ENCODE results near the gene FCRL5.

FCRL5 gene

GRCh38 chr1:157585984-157586383, 33.7 kb upstream of the FCRL5 start:
- H3K36me3 ChIP-seq (ENCODE audit: control insufficient read depth, insufficient read depth, low read length), result no peaks in the 10 kb centered on the region
- H3K4me1 ChIP-seq (ENCODE audit: control insufficient read depth, low read depth, low read length), result no peaks in the 10 kb centered on the region
- no peak overlapping the region for H3K4me2 ChIP-seq (ENCODE audit: low read length)
- no peak overlapping the region for H2BK5ac ChIP-seq (ENCODE audit: low read length)
- H4K5ac ChIP-seq (ENCODE audit: low read length), result no peak overlapping the region
- H2AK5ac ChIP-seq (ENCODE audit: low read length), result no peak overlapping the region
- H3K4ac ChIP-seq (ENCODE audit: low read depth, low read length), result no peak overlapping the region
- no peak for DNase-seq
- H3K18ac ChIP-seq (ENCODE audit: low read length), result no peak overlapping the region
- H3K23ac ChIP-seq (ENCODE audit: low read length), result no peak overlapping the region
- no peak overlapping the region for H3K56ac ChIP-seq (ENCODE audit: low read length)
- H3K79me1 ChIP-seq (ENCODE audit: low read length), result no peaks in the 10 kb centered on the region
- no peak overlapping the region for H2BK15ac ChIP-seq (replicated peaks; ENCODE audit: low read depth)
- no peak overlapping the region for H2BK120ac ChIP-seq (ENCODE audit: low read depth, low read length)
- H3K4me3 ChIP-seq (ENCODE audit: low read length), result no peak overlapping the region
- no peak overlapping the region for H3K27ac ChIP-seq (ENCODE audit: low read depth, low read length)
- WGBS (ENCODE audit: extremely low coverage, insufficient coverage, low lambda C conversion rate), result no CpG with 5 or more reads among the region's 4 CpGs
- no peak overlapping the region for H3K9ac ChIP-seq (ENCODE audit: low read length)
- H3K27me3 ChIP-seq (ENCODE audit: insufficient read depth, low read length, poor library complexity), result no peaks in the 10 kb centered on the region
- no peaks in the 10 kb centered on the region for H3K79me2 ChIP-seq (ENCODE audit: control insufficient read depth, insufficient read depth, low read length)
- H4K8ac ChIP-seq (ENCODE audit: low read depth, low read length), result no peak overlapping the region

GRCh38 chr1:157584503-157584902, 32.2 kb upstream of the FCRL5 start:
- H2BK15ac ChIP-seq (replicated peaks; ENCODE audit: low read depth), result no peak overlapping the region
- H3K4me3 ChIP-seq (ENCODE audit: low read length), result no peak overlapping the region
- H3K79me2 ChIP-seq (ENCODE audit: control insufficient read depth, insufficient read depth, low read length), result no peaks in the 10 kb centered on the region
- no peak overlapping the region for H3K9ac ChIP-seq (ENCODE audit: low read length)
- H3K18ac ChIP-seq (ENCODE audit: low read length), result no peak overlapping the region
- H3K4ac ChIP-seq (ENCODE audit: low read depth, low read length), result no peak overlapping the region
- no peaks in the 10 kb centered on the region for H3K79me1 ChIP-seq (ENCODE audit: low read length)
- H2AK5ac ChIP-seq (ENCODE audit: low read length), result no peak overlapping the region
- H2BK5ac ChIP-seq (ENCODE audit: low read length), result no peak overlapping the region
- no peak overlapping the region for H4K8ac ChIP-seq (ENCODE audit: low read depth, low read length)
- no peak for DNase-seq
- no peaks in the 10 kb centered on the region for H3K36me3 ChIP-seq (ENCODE audit: control insufficient read depth, insufficient read depth, low read length)
- no peak overlapping the region for H3K23ac ChIP-seq (ENCODE audit: low read length)
- no CpG with 5 or more reads among the region's 3 CpGs for WGBS (ENCODE audit: extremely low coverage, insufficient coverage, low lambda C conversion rate)
- no peaks in the 10 kb centered on the region for H3K4me1 ChIP-seq (ENCODE audit: control insufficient read depth, low read depth, low read length)
- H2BK120ac ChIP-seq (ENCODE audit: low read depth, low read length), result no peak overlapping the region
- H3K56ac ChIP-seq (ENCODE audit: low read length), result no peak overlapping the region
- H3K27me3 ChIP-seq (ENCODE audit: insufficient read depth, low read length, poor library complexity), result no peaks in the 10 kb centered on the region
- H3K4me2 ChIP-seq (ENCODE audit: low read length), result no peak overlapping the region
- no peak overlapping the region for H3K27ac ChIP-seq (ENCODE audit: low read depth, low read length)
- H4K5ac ChIP-seq (ENCODE audit: low read length), result no peak overlapping the region

- no peak overlapping the region for H3K4me3 ChIP-seq (ENCODE audit: low read length)
- H3K9ac ChIP-seq (ENCODE audit: low read length), result no peak overlapping the region
- WGBS (ENCODE audit: extremely low coverage, insufficient coverage, low lambda C conversion rate), result no CpG with 5 or more reads among the region's 1 CpG
- no peak overlapping the region for H3K23ac ChIP-seq (ENCODE audit: low read length)
- H2BK15ac ChIP-seq (replicated peaks; ENCODE audit: low read depth), result no peak overlapping the region
- no peak overlapping the region for H3K27ac ChIP-seq (ENCODE audit: low read depth, low read length)
- no peaks in the 10 kb centered on the region for H3K27me3 ChIP-seq (ENCODE audit: insufficient read depth, low read length, poor library complexity)
- no peak overlapping the region for H2AK5ac ChIP-seq (ENCODE audit: low read length)
- H4K8ac ChIP-seq (ENCODE audit: low read depth, low read length), result no peak overlapping the region
- H3K4me1 ChIP-seq (ENCODE audit: control insufficient read depth, low read depth, low read length), result no peaks in the 10 kb centered on the region
- no peaks in the 10 kb centered on the region for H3K79me1 ChIP-seq (ENCODE audit: low read length)
- no peak overlapping the region for H3K18ac ChIP-seq (ENCODE audit: low read length)
- no peak overlapping the region for H3K4ac ChIP-seq (ENCODE audit: low read depth, low read length)
- H2BK120ac ChIP-seq (ENCODE audit: low read depth, low read length), result no peak overlapping the region
- H3K79me2 ChIP-seq (ENCODE audit: control insufficient read depth, insufficient read depth, low read length), result no peaks in the 10 kb centered on the region
- H3K56ac ChIP-seq (ENCODE audit: low read length), result no peak overlapping the region
- no peaks in the 10 kb centered on the region for H3K36me3 ChIP-seq (ENCODE audit: control insufficient read depth, insufficient read depth, low read length)
- DNase-seq, result no peak
- no peak overlapping the region for H2BK5ac ChIP-seq (ENCODE audit: low read length)
- H3K4me2 ChIP-seq (ENCODE audit: low read length), result no peak overlapping the region
- H4K5ac ChIP-seq (ENCODE audit: low read length), result no peak overlapping the region
Measured at GRCh38 chr1:157580828-157581210, 28.5 kb upstream of the FCRL5 start.

- no peaks in the 10 kb centered on the region for H3K79me1 ChIP-seq (ENCODE audit: low read length)
- no peak overlapping the region for H4K8ac ChIP-seq (ENCODE audit: low read depth, low read length)
- no CpG with 5 or more reads among the region's 4 CpGs for WGBS (ENCODE audit: extremely low coverage, insufficient coverage, low lambda C conversion rate)
- no peak overlapping the region for H2BK120ac ChIP-seq (ENCODE audit: low read depth, low read length)
- no peaks in the 10 kb centered on the region for H3K27me3 ChIP-seq (ENCODE audit: insufficient read depth, low read length, poor library complexity)
- H2BK15ac ChIP-seq (replicated peaks; ENCODE audit: low read depth), result no peak overlapping the region
- no peak overlapping the region for H3K56ac ChIP-seq (ENCODE audit: low read length)
- H3K79me2 ChIP-seq (ENCODE audit: control insufficient read depth, insufficient read depth, low read length), result no peaks in the 10 kb centered on the region
- H3K36me3 ChIP-seq (ENCODE audit: control insufficient read depth, insufficient read depth, low read length), result no peaks in the 10 kb centered on the region
- no peak overlapping the region for H3K4me3 ChIP-seq (ENCODE audit: low read length)
- no peak overlapping the region for H3K23ac ChIP-seq (ENCODE audit: low read length)
- H4K5ac ChIP-seq (ENCODE audit: low read length), result no peak overlapping the region
- H3K4ac ChIP-seq (ENCODE audit: low read depth, low read length), result no peak overlapping the region
- H3K4me2 ChIP-seq (ENCODE audit: low read length), result no peak overlapping the region
- DNase-seq, result peak; percentile 85
- no peak overlapping the region for H3K18ac ChIP-seq (ENCODE audit: low read length)
- no peak overlapping the region for H2BK5ac ChIP-seq (ENCODE audit: low read length)
- H3K27ac ChIP-seq (ENCODE audit: low read depth, low read length), result no peak overlapping the region
- no peaks in the 10 kb centered on the region for H3K4me1 ChIP-seq (ENCODE audit: control insufficient read depth, low read depth, low read length)
- no peak overlapping the region for H3K9ac ChIP-seq (ENCODE audit: low read length)
- H2AK5ac ChIP-seq (ENCODE audit: low read length), result no peak overlapping the region
Measured at GRCh38 chr1:157580179-157580827, 28.0 kb upstream of the FCRL5 start.

- Histone ChIP-seq H2BK120ac (ENCODE audit: low read depth, low read length) (no peak overlapping the region), H3K79me2 (ENCODE audit: control insufficient read depth, insufficient read depth, low read length) (no peaks in the 10 kb centered on the region), H2BK5ac (ENCODE audit: low read length) (no peak overlapping the region), H4K5ac (ENCODE audit: low read length) (no peak overlapping the region), H3K4me3 (ENCODE audit: low read length) (no peak overlapping the region), H3K56ac (ENCODE audit: low read length) (no peak overlapping the region), H3K79me1 (ENCODE audit: low read length) (no peaks in the 10 kb centered on the region), H3K36me3 (ENCODE audit: control insufficient read depth, insufficient read depth, low read length) (no peaks in the 10 kb centered on the region), H2AK5ac (ENCODE audit: low read length) (no peak overlapping the region), H4K8ac (ENCODE audit: low read depth, low read length) (no peak overlapping the region), H3K18ac (ENCODE audit: low read length) (no peak overlapping the region), H2BK15ac (replicated peaks; ENCODE audit: low read depth) (no peak overlapping the region), H3K27me3 (ENCODE audit: insufficient read depth, low read length, poor library complexity) (no peaks in the 10 kb centered on the region), H3K27ac (ENCODE audit: low read depth, low read length) (no peak overlapping the region), H3K9ac (ENCODE audit: low read length) (no peak overlapping the region), H3K4me2 (ENCODE audit: low read length) (no peak overlapping the region), H3K4ac (ENCODE audit: low read depth, low read length) (no peak overlapping the region), H3K23ac (ENCODE audit: low read length) (no peak overlapping the region), H3K4me1 (ENCODE audit: control insufficient read depth, low read depth, low read length) (no peaks in the 10 kb centered on the region)
- no CpG with 5 or more reads among the region's 3 CpGs for WGBS (ENCODE audit: extremely low coverage, insufficient coverage, low lambda C conversion rate)
- no peak for DNase-seq
Measured at GRCh38 chr1:157577420-157577819, 25.1 kb upstream of the FCRL5 start.

GRCh38 chr1:157575744-157576143, 23.4 kb upstream of the FCRL5 start:
- Histone ChIP-seq H3K79me1 (ENCODE audit: low read length) (no peaks in the 10 kb centered on the region), H3K56ac (ENCODE audit: low read length) (no peak overlapping the region), H3K79me2 (ENCODE audit: control insufficient read depth, insufficient read depth, low read length) (no peaks in the 10 kb centered on the region), H3K27me3 (ENCODE audit: insufficient read depth, low read length, poor library complexity) (no peaks in the 10 kb centered on the region), H3K9ac (ENCODE audit: low read length) (no peak overlapping the region), H2BK5ac (ENCODE audit: low read length) (no peak overlapping the region), H2BK120ac (ENCODE audit: low read depth, low read length) (no peak overlapping the region), H3K23ac (ENCODE audit: low read length) (no peak overlapping the region), H2AK5ac (ENCODE audit: low read length) (no peak overlapping the region), H3K4me3 (ENCODE audit: low read length) (no peak overlapping the region), H3K4me1 (ENCODE audit: control insufficient read depth, low read depth, low read length) (no peaks in the 10 kb centered on the region), H4K8ac (ENCODE audit: low read depth, low read length) (no peak overlapping the region), H4K5ac (ENCODE audit: low read length) (no peak overlapping the region), H2BK15ac (replicated peaks; ENCODE audit: low read depth) (no peak overlapping the region), H3K4me2 (ENCODE audit: low read length) (no peak overlapping the region), H3K4ac (ENCODE audit: low read depth, low read length) (no peak overlapping the region), H3K27ac (ENCODE audit: low read depth, low read length) (no peak overlapping the region), H3K36me3 (ENCODE audit: control insufficient read depth, insufficient read depth, low read length) (no peaks in the 10 kb centered on the region), H3K18ac (ENCODE audit: low read length) (no peak overlapping the region)
- DNase-seq, result no peak
- WGBS (ENCODE audit: extremely low coverage, insufficient coverage, low lambda C conversion rate), result no CpG with 5 or more reads among the region's 2 CpGs

Measured in mesendoderm (in vitro differentiated cells).